HFFc6 (cell line): ENCODE results near the gene AUTS2. TPM values are rescaled to one million over a fixed set of nuclear protein-coding genes. Genes with fewer than 3 reads are reported as not detected.

ENCODE experiments used
- DNase-seq: peaks from one replicate; pipeline ENCODE4 v3.0.0-alpha.2; 2018
- H3K27ac Mint-ChIP-seq: 2 replicates; pipeline ENCODE4 v1.8.0; 2020; ENCODE audit warnings: mild to moderate bottlenecking, mixed read lengths
- H3K27me3 Mint-ChIP-seq: 2 replicates; pipeline ENCODE4 v1.8.0; 2021; ENCODE audit warnings: mild to moderate bottlenecking, moderate library complexity, mixed read lengths; ENCODE audit not compliant: insufficient read depth
- H3K36me3 Mint-ChIP-seq: 2 replicates; pipeline ENCODE4 v1.8.0; 2021; ENCODE audit warnings: low read depth, mixed read lengths
- H3K4me1 Mint-ChIP-seq: 2 replicates; pipeline ENCODE4 v1.8.0; 2020; ENCODE audit warnings: low read depth, mixed read lengths
- H3K4me3 Mint-ChIP-seq: 2 replicates; pipeline ENCODE4 v1.8.0; 2020; ENCODE audit warnings: mild to moderate bottlenecking, moderate library complexity, mixed read lengths
- H3K9me3 Mint-ChIP-seq: 2 replicates; pipeline ENCODE4 v1.8.0; 2020; ENCODE audit warnings: mild to moderate bottlenecking, mixed read lengths
- CTCF ChIP-seq: fragments of 200-600 bp; sonication (generic); IDR thresholded peaks from 2 replicates; pipeline ENCODE4 v1.5.0; 2021; ENCODE audit warnings: antibody characterized with exemption, mild to moderate bottlenecking
- total RNA-seq, 6 experiments: library from RNA; stranded (reverse); fragmentation: NEBNext Ultra II Directional; extraction: Animal tissue kit (Norgen Biotek cat#: 25700); gene quantifications; 2 replicates in 1 of 6; 3 replicates in 5 of 6; pipeline ENCODE4 v1.2.3, GENCODE V29; 2021

Gene AUTS2
- total RNA-seq, 6 experiments from 2014 or later = 0.02 to 0.19 (median 0.16) TPM; not detected in 2

GRCh38 chr7:70619130-70619529, 1020.9 kb downstream of the AUTS2 start:
- H3K4me3 Mint-ChIP-seq = no peak overlapping the region
- H3K27me3 Mint-ChIP-seq = no peaks in the 10 kb centered on the region
- TF ChIP-seq CTCF = no peak
- no peaks in the 10 kb centered on the region for H3K4me1 Mint-ChIP-seq
- no peak for DNase-seq
- peaks cover 52% of the 10 kb centered on the region for H3K9me3 Mint-ChIP-seq
- H3K36me3 Mint-ChIP-seq = no peaks in the 10 kb centered on the region
- H3K27ac Mint-ChIP-seq = no peak overlapping the region

GRCh38 chr7:70619659-70620058, 1021.4 kb downstream of the AUTS2 start:
- Mint-ChIP-seq H3K9me3 (peaks cover 52% of the 10 kb centered on the region), H3K4me1 (no peaks in the 10 kb centered on the region), H3K36me3 (no peaks in the 10 kb centered on the region), H3K27ac (no peak overlapping the region), H3K27me3 (no peaks in the 10 kb centered on the region), H3K4me3 (no peak overlapping the region)
- no peak for TF ChIP-seq CTCF
- no peak for DNase-seq

DNA sequence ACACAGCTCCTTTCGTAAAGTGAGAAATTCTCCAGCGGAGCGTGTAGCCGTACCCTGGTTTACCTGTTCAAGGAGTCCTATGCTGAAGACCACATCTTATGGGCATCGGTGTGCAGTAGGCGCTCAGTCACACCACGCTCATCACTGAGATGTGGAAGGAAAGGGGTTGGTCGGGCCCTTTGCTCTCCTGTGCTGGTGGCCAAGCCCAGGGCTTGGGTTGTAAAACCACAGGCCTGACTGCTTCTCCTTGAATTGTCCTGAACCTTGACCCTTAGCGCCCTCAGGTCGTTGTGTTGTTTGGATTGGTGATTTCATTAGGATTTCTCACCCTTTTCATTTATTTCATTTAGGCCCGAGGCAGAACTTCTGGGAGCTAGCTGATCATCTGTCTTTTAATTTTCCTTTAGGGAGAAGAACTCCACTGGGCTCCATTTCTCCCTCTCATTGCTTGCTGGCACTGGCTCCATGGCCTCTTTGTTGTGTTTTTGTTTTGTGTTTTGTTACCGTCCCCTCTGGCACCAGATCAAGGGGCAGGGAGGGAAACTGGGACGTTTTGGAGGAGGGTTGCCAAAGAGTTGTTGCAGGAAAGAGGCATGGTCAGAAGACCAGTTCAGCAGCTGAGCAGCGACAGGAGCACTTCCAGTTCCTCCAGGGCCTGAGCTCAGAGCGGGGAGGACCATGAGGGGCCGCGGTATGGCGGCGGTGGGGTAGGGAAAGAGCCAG, 1022.2 kb downstream of the AUTS2 start:
- Mint-ChIP-seq H3K36me3 (no peaks in the 10 kb centered on the region), H3K4me3 (no peak overlapping the region), H3K4me1 (no peaks in the 10 kb centered on the region), H3K27ac (no peak overlapping the region), H3K9me3 (peaks cover 51% of the 10 kb centered on the region), H3K27me3 (no peaks in the 10 kb centered on the region; the same call in 1 of the 2 replicates)
- TF ChIP-seq CTCF = no peak
- no peak for DNase-seq

DNA sequence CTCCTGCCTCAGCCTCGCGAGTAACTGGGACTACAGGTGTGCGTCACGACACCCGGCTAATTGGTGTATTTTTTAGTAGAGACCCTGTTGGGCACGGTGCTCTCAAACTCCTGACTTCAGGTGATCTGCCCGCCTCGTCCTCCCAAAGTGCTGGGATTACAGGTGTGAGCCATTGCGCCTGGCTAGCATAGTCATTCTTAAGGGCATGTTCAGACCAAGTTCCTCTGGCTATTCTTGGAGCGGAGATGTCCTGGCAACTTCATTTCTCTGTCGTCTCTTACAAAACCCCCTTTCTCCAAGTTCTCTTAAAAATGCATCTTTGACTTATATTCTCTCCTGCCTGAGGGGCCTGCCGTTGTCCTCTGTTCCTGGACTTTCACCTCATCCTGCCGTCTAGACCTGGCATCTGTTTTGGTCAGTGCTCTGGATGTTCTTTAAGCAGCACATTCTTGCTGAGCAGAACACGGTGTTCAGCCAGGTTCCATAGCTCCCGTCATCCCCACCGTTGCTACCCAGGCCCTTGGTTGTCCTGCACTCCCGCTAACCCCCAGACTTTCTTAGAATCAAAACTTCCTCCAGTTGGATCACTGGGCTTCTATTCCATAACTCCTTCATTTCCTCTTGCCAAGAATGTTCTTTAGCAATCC, 1023.8 kb downstream of the AUTS2 start:
- no peaks in the 10 kb centered on the region for H3K4me1 Mint-ChIP-seq
- H3K9me3 Mint-ChIP-seq = peaks cover 56% of the 10 kb centered on the region
- H3K36me3 Mint-ChIP-seq = no peaks in the 10 kb centered on the region
- TF ChIP-seq CTCF = no peak
- no peak overlapping the region for H3K27ac Mint-ChIP-seq
- no peak for DNase-seq
- no peak overlapping the region for H3K4me3 Mint-ChIP-seq
- H3K27me3 Mint-ChIP-seq = no peaks in the 10 kb centered on the region; the same call in 1 of the 2 replicates

- TF ChIP-seq CTCF = no peak
- Mint-ChIP-seq H3K4me3 (no peak overlapping the region), H3K4me1 (no peaks in the 10 kb centered on the region), H3K36me3 (no peaks in the 10 kb centered on the region), H3K9me3 (peaks cover 57% of the 10 kb centered on the region), H3K27me3 (no peaks in the 10 kb centered on the region; the same call in 1 of the 2 replicates), H3K27ac (no peak overlapping the region)
- no peak for DNase-seq
Measured at GRCh38 chr7:70622936-70623335, 1024.7 kb downstream of the AUTS2 start.
